Lung (tissue), 12 donors: ENCODE measurements around the gene GRAMD1A. TPM values are rescaled to one million over a fixed set of nuclear protein-coding genes. Genes with fewer than 3 reads are reported as not detected.
A peak's percentile ranks its signal among the peaks of the same experiment; 100 is the strongest.
"Not testable (repeated sequence)": the region's sequence is repeated elsewhere in the genome, so short reads cannot be mapped to it uniquely, and the experiment has no call there.

Source experiments
- ATAC-seq: fragments of 200-7000 bp; cut with Tn5 transposase; one replicate; pipeline ENCODE4 v1.9.1; 2020; ENCODE audit warnings: moderate number of reproducible peaks; ENCODE audit not compliant: insufficient read depth, low FRiP score
- DNase-seq, 3 donors: peaks; one replicate each; pipeline ENCODE4 v3.0.0-alpha.2; 2013 to 2017
- H3K27ac ChIP-seq, 2 donors: one replicate each; pipeline ENCODE4 v1.5.1; 2013; ENCODE audit warnings: mild to moderate bottlenecking in 2 of 2, moderate library complexity in 2 of 2, control low read depth in 1 of 2, inconsistent platforms in 1 of 2, low read depth in 1 of 2, low read length in 1 of 2
- H3K27me3 ChIP-seq, 3 donors: one replicate each; pipeline ENCODE4 v1.5.1; 2013; ENCODE audit warnings: low read length in 2 of 3; ENCODE audit not compliant: control insufficient read depth in 3 of 3, insufficient read depth in 3 of 3
- H3K36me3 ChIP-seq, 4 donors: one replicate each; pipeline ENCODE4 v1.5.1; 2013; ENCODE audit warnings: low read length in 4 of 4, mild to moderate bottlenecking in 1 of 4, moderate library complexity in 1 of 4; ENCODE audit not compliant: control insufficient read depth in 4 of 4, insufficient read depth in 4 of 4
- H3K4me1 ChIP-seq, 5 donors: one replicate each; pipeline ENCODE4 v1.5.1; 2013; ENCODE audit warnings: low read length in 5 of 5, mild to moderate bottlenecking in 2 of 5, moderate library complexity in 1 of 5; ENCODE audit not compliant: control insufficient read depth in 5 of 5, insufficient read depth in 5 of 5
- H3K4me3 ChIP-seq: one replicate; pipeline ENCODE4 v1.5.1; 2013; ENCODE audit warnings: mild to moderate bottlenecking, control low read depth, moderate library complexity
- H3K9ac ChIP-seq, 2 donors: one replicate each; pipeline ENCODE4 v1.5.1; 2013; ENCODE audit warnings: low read length in 2 of 2, control low read depth in 1 of 2; ENCODE audit not compliant: insufficient read depth in 1 of 2
- H3K9me3 ChIP-seq, 4 donors: one replicate each; pipeline ENCODE4 v1.5.1; 2013; ENCODE audit warnings: low read length in 3 of 4, mild to moderate bottlenecking in 1 of 4, moderate library complexity in 1 of 4; ENCODE audit not compliant: control insufficient read depth in 4 of 4, insufficient read depth in 3 of 4
- CTCF ChIP-seq: IDR thresholded peaks from 2 replicates; pipeline ENCODE4 v1.5.1; 2012; ENCODE audit warnings: mild to moderate bottlenecking; ENCODE audit errors: control extremely low read depth, extremely low read depth
- WGBS, 2 donors: extraction: QIAGEN DNeasy Blood & Tissue Kit; methylation state at CpG; one replicate each; pipeline ENCODE4 v1.1.7; 2013; 5-methylcytosine and 5-hydroxymethylcytosine counted together
- polyA plus RNA-seq, 2 donors: library from polyadenylated mRNA; stranded (reverse); fragments of 200-250 nt; gene quantifications; one replicate each; pipeline ENCODE4 v1.2.1, GENCODE V29; 2013
- total RNA-seq, 2 donors: library from RNA; depleted of rRNA in 1 of 2; stranded (reverse); fragments of >200 nt in 1 of 2; gene quantifications; one replicate each; pipeline ENCODE4 v1.2.1, GENCODE V29; 2014 to 2021
- donor health status: control.
- donor health status: control.
- donor health status: Bipolar disorder and iron deficiency.
- donor health status: healthy.
- donor health status: DM: yes; HTN: yes; CAD: no.

Gene GRAMD1A
- total and polyA plus RNA-seq, 4 donors: 92.2 to 217 (median 133) TPM

- H3K27ac ChIP-seq: peak overlapping the region in 1 of 2 donors; percentile 28
- TF ChIP-seq CTCF: no peak
- H3K9me3 ChIP-seq: no peaks in the 10 kb centered on the region
- DNase-seq (no peak), ATAC-seq (no peak)
- peaks cover 0 to 56% (median 38%) of the 10 kb centered on the region in 4 donors for H3K36me3 ChIP-seq
- peaks cover 0 to 10% (median 0%) of the 10 kb centered on the region in 5 donors for H3K4me1 ChIP-seq
- 80 to 84% methylated on average over 18 of the region's 18 CpGs for WGBS, 2 donors
- H3K4me3 ChIP-seq: no peak overlapping the region
- no peaks in the 10 kb centered on the region for H3K27me3 ChIP-seq
- no peak overlapping the region for H3K9ac ChIP-seq
These were observed 11.9 kb downstream of the GRAMD1A start for GRCh38 chr19:35011737-35012682.

- peak; percentile 83 for ATAC-seq
- 54 to 58% methylated on average over 32 of the region's 32 CpGs for WGBS, 2 donors
- Histone ChIP-seq H3K36me3 (peaks cover under 1 to 64% (median 40%) of the 10 kb centered on the region in 4 donors), H3K27me3 (no peaks in the 10 kb centered on the region), H3K4me1 (peaks cover 0 to 9% (median 0%) of the 10 kb centered on the region in 5 donors), H3K9ac (no peak overlapping the region), H3K9me3 (no peaks in the 10 kb centered on the region), H3K27ac (no peak overlapping the region), H3K4me3 (no peak overlapping the region)
- TF ChIP-seq CTCF: peak; percentile 95
- DNase-seq: peak; percentile 65 to 85 (median 75)
These were observed 13.1 kb downstream of the GRAMD1A start for GRCh38 chr19:35013041-35013819.

GRCh38 chr19:35013820-35014754 is 14.0 kb downstream of the GRAMD1A start:
- ATAC-seq (no peak), DNase-seq (no peak)

GRCh38 chr19:35014774-35015173 is 14.7 kb downstream of the GRAMD1A start:
- peaks cover 14 to 72% (median 46%) of the 10 kb centered on the region in 4 donors for H3K36me3 ChIP-seq
- not testable (repeated sequence) for H3K27me3 ChIP-seq, H3K9me3 ChIP-seq, DNase-seq, H3K4me3 ChIP-seq, H3K4me1 ChIP-seq, H3K27ac ChIP-seq, ATAC-seq, H3K9ac ChIP-seq
- 88 to 90% methylated on average over 4 of the region's 4 CpGs for WGBS, 2 donors

More at GRCh38 chr19:35013820-35014754, 14.0 kb downstream of the GRAMD1A start:
- Histone ChIP-seq H3K4me3 (no peak overlapping the region), H3K4me1 (peaks cover 0 to 7% (median 0%) of the 10 kb centered on the region in 5 donors), H3K27me3 (no peaks in the 10 kb centered on the region), H3K9ac (no peak overlapping the region), H3K27ac (peak overlapping the region in 1 of 2 donors; percentile 1), H3K9me3 (no peaks in the 10 kb centered on the region), H3K36me3 (peaks cover 8 to 70% (median 46%) of the 10 kb centered on the region in 4 donors)
- TF ChIP-seq CTCF: no peak
- 64 to 72% methylated on average over 23 of the region's 23 CpGs for WGBS, 2 donors
